ENCODE measurements around the gene CAMSAP1. TPM values are rescaled to one million over a fixed set of nuclear protein-coding genes. Genes with fewer than 3 reads are reported as not detected.

CAMSAP1 gene
- total RNA-seq, 2 experiments from 2014 or later, result 20.2 to 27.0 TPM

DNA sequence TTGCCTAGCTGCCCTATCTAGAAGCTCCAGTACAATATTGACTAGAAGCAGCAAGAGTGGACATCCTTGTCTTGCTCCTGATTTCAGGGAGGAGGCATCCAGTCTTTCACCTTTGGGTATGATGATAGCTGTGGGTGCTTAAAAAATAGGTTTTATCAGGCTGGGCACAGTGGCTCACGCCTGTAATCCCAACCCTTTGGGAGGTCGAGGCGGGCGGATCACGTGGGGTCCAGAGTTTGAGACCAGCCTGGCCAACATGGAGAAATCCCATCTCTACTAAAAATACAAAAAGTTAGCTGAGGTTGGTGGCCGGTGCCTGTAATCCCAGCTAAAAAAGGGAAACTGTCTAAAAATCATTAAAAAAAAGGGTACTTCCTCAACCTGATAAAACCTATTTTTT, 2.0 kb upstream of the CAMSAP1 start:
- CTCF ChIA-PET, result interaction anchor here (1.6 kb wide), 1 partner anchor 46 kb away, joined by 6 read pairs; no protein-coding TSS in a partner anchor
- DNase-seq, result no peak
- intact Hi-C loops (cut with micrococcal nuclease), result no loop called here
- Mint-ChIP-seq H3K27ac (no peak overlapping the region), H3K4me1 (ENCODE audit: low read depth) (peaks cover 51% of the 10 kb centered on the region), H3K4me3 (peak overlapping the region; percentile 68), H3K27me3 (no peaks in the 10 kb centered on the region), H3K36me3 (ENCODE audit: low read depth) (peaks cover 58% of the 10 kb centered on the region), H3K9me3 (peaks cover 12% of the 10 kb centered on the region)
- TF ChIP-seq, protein P1, sequence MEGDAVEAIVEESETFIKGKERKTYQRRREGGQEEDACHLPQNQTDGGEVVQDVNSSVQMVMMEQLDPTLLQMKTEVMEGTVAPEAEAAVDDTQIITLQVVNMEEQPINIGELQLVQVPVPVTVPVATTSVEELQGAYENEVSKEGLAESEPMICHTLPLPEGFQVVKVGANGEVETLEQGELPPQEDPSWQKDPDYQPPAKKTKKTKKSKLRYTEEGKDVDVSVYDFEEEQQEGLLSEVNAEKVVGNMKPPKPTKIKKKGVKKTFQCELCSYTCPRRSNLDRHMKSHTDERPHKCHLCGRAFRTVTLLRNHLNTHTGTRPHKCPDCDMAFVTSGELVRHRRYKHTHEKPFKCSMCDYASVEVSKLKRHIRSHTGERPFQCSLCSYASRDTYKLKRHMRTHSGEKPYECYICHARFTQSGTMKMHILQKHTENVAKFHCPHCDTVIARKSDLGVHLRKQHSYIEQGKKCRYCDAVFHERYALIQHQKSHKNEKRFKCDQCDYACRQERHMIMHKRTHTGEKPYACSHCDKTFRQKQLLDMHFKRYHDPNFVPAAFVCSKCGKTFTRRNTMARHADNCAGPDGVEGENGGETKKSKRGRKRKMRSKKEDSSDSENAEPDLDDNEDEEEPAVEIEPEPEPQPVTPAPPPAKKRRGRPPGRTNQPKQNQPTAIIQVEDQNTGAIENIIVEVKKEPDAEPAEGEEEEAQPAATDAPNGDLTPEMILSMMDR (IDR thresholded peaks at IDR 0.05), result no peak
- POLR2A ChIA-PET, result interaction anchor here (1.0 to 1.4 kb wide), 3 partner anchors 11 to 20 kb away, joined by 3 to 4 read pairs (median 3); no protein-coding TSS in a partner anchor
- no peak for ATAC-seq

DNA sequence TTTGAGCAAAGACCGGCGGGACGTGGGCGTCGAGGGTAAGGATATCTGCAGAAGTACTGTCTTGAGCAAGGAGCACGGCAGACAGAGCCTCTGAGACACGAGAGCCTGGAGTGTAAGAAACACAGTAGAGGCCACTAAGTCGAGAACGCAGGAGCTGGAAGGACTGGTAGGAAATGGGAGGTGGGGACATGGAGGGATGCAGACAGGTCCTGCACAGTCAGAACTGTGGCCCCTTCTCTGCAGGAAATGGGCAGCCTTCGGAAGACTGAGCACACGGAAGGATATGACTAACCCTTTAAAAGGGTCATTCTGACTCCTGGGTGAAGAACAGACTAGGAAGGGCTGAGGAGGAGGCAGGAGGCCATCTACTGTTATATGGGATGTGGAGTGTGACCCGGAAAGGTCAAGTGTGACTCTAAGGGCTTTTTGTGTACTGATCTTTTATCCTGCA, 1.4 kb upstream of the CAMSAP1 start:
- no peak for DNase-seq

DNA sequence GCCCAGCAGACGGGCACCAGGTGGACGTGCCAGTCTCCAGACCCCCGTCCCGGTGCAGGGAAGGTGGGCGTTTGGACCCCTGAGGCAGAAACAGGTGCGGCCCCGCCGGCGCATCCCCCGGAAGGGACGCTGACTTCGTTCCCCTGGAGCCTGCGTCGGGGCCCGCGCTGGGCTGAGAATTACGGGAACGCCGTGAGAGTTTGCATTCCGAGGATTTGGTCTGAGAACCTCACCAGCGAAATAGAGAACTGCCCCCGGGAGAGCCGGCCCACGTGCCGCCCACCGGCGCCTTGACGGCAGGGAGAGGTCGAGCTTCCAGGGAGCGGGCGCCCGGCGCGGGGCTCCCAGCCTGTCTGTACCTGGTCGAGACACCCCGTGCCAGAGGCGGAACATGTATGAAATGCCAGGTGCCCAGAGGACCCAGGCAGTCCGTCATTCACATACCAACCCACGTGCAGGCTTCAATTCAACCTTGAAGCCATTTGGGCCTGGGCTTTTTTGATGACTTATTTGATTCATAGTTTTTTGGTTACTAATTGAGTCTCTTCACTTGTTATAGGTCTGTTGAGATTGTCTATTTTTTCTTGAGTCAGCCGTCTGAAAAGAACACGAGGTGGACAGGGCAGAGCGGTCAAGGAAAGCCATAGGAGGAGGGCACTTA, 877 bp upstream of the CAMSAP1 start:
- Mint-ChIP-seq H3K4me3 (peak overlapping the region; percentile 68), H3K27me3 (no peaks in the 10 kb centered on the region), H3K9me3 (peaks cover 7% of the 10 kb centered on the region), H3K27ac (peak overlapping the region; percentile 43), H3K4me1 (ENCODE audit: low read depth) (peaks cover 55% of the 10 kb centered on the region), H3K36me3 (ENCODE audit: low read depth) (peaks cover 49% of the 10 kb centered on the region)
- TF ChIP-seq, protein P1 (IDR thresholded peaks at IDR 0.05), result no peak
- POLR2A ChIA-PET, result interaction anchor here (1.0 to 1.3 kb wide), 3 partner anchors 18 to 337 kb away, joined by 3 read pairs; no protein-coding TSS in a partner anchor
- CTCF ChIA-PET, result interaction anchor here (1.6 kb wide), 1 partner anchor 44 kb away, joined by 6 read pairs; no protein-coding TSS in a partner anchor
- intact Hi-C loops (cut with micrococcal nuclease), result no loop called here
- DNase-seq (peak; percentile 40), ATAC-seq (peak; percentile 3)

More for the DNA sequence above, 1.4 kb upstream of the CAMSAP1 start:
- intact Hi-C loops (cut with micrococcal nuclease), result no loop called here
- H3K27me3 Mint-ChIP-seq, result no peaks in the 10 kb centered on the region
- peaks cover 52% of the 10 kb centered on the region for H3K4me1 Mint-ChIP-seq (ENCODE audit: low read depth)
- H3K9me3 Mint-ChIP-seq, result peaks cover 10% of the 10 kb centered on the region
- H3K36me3 Mint-ChIP-seq (ENCODE audit: low read depth), result peaks cover 53% of the 10 kb centered on the region
- ChIA-PET POLR2A (interaction anchor here (1.0 to 1.4 kb wide), 3 partner anchors 11 to 20 kb away, joined by 3 to 4 read pairs (median 3); no protein-coding TSS in a partner anchor), CTCF (interaction anchor here (1.6 kb wide), 1 partner anchor 45 kb away, joined by 6 read pairs; no protein-coding TSS in a partner anchor)
- TF ChIP-seq, protein P1 (IDR thresholded peaks at IDR 0.05), result no peak
- H3K27ac Mint-ChIP-seq, result peak overlapping the region; percentile 43
- ATAC-seq, result no peak
- H3K4me3 Mint-ChIP-seq, result peak overlapping the region; percentile 68

DNA sequence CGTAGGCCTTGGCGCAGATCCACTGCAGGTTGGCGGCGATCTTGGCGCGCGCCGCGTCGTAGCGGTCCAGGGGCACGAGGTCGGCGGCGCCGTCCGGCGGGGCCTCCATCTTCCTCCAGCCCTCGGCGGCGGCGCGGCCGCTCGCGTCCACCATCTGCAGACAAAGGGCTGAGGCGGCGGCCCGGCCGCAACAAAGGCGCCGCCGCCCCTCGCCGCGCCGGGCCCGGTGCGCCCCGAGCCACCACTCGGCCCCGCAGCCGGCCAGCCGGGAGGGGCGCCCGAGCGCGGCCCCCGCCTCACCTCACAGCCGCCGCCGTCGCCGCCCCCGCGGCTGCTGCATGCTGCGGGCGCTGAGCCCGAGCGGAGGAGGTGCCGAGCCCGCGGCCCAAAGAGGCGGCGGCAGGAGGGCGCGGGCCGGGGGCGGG, 328 bp downstream of the CAMSAP1 start:
- intact Hi-C loops (cut with micrococcal nuclease), result no loop called here
- Mint-ChIP-seq H3K27ac (no peak overlapping the region), H3K27me3 (no peaks in the 10 kb centered on the region), H3K4me3 (peak overlapping the region; percentile 33), H3K36me3 (ENCODE audit: low read depth) (peaks cover 42% of the 10 kb centered on the region), H3K9me3 (peaks cover 7% of the 10 kb centered on the region), H3K4me1 (ENCODE audit: low read depth) (peaks cover 61% of the 10 kb centered on the region)
- ATAC-seq, result peak; percentile 15
- peak; percentile 42 for DNase-seq
- TF ChIP-seq, protein P1 (IDR thresholded peaks at IDR 0.05), result no peak
- POLR2A ChIA-PET, result interaction anchor here (1.4 kb wide), 1 partner anchor 53 kb away, joined by 6 read pairs; no protein-coding TSS in a partner anchor
- CTCF ChIA-PET, result interaction anchor here (0.6 kb wide), 1 partner anchor 43 kb away, joined by 3 read pairs; no protein-coding TSS in a partner anchor

All from activated CD8-positive, alpha-beta T cell treated with anti-CD3 and anti-CD28 coated beads for 36 hours (primary cell).